Keratinocyte (primary cell): ENCODE measurements around the gene TBC1D5. TPM values are rescaled to one million over a fixed set of nuclear protein-coding genes. Genes with fewer than 3 reads are reported as not detected.

Experiments used
- DNase-seq: peaks from one replicate; pipeline ENCODE4 v3.0.0-alpha.2; 2011; ENCODE audit warnings: low read depth, missing footprints, low spot score
- FAIRE-seq: peaks from 2 replicates; lab custom pipeline; 2011; peaks lifted over from hg19 to GRCh38; lab: Jason Lieb, UNC
- H2AFZ ChIP-seq: 2 replicates; pipeline ENCODE4 v1.6.0; 2012; ENCODE audit warnings: low read length, control low read depth, inconsistent platforms; ENCODE audit not compliant: control insufficient read depth
- H3K27ac ChIP-seq: 2 replicates; pipeline ENCODE4 v1.5.1; 2011; ENCODE audit warnings: low read length; ENCODE audit not compliant: control insufficient read depth, insufficient read depth
- H3K27me3 ChIP-seq: 3 replicates; pipeline ENCODE4 v1.6.0; 2011; ENCODE audit warnings: low read length; ENCODE audit not compliant: control insufficient read depth, insufficient read depth; ENCODE audit errors: extremely low read depth
- H3K36me3 ChIP-seq, 2 experiments: 2 replicates in 1 of 2; 3 replicates in 1 of 2; pipeline ENCODE4 v1.5.1; 2011; ENCODE audit warnings: low read length in 2 of 2, mild to moderate bottlenecking in 1 of 2; ENCODE audit not compliant: control insufficient read depth in 2 of 2, insufficient read depth in 2 of 2; ENCODE audit errors: extremely low read depth in 1 of 2
- H3K4me1 ChIP-seq: 3 replicates; pipeline ENCODE4 v1.5.1; 2011; ENCODE audit warnings: low read length; ENCODE audit not compliant: control insufficient read depth, insufficient read depth; ENCODE audit errors: extremely low read depth
- H3K4me2 ChIP-seq: 3 replicates; pipeline ENCODE4 v1.6.0; 2011; ENCODE audit warnings: low read depth, low read length; ENCODE audit not compliant: control insufficient read depth, insufficient read depth; ENCODE audit errors: extremely low read depth
- H3K4me3 ChIP-seq, 3 experiments: fragments of 200-600 bp in 1 of 3; sonication (generic) in 1 of 3; 2 replicates in 2 of 3; 3 replicates in 1 of 3; pipeline ENCODE4 v1.5.1; 2011 to 2016; ENCODE audit warnings: low read length in 3 of 3, mild to moderate bottlenecking in 3 of 3, control low read depth in 2 of 3, inconsistent platforms in 1 of 3, low read depth in 1 of 3, mixed read lengths in 1 of 3, mixed run types in 1 of 3, moderate library complexity in 1 of 3; ENCODE audit not compliant: control insufficient read depth in 2 of 3, insufficient read depth in 2 of 3; ENCODE audit errors: extremely low read depth in 1 of 3
- H3K79me2 ChIP-seq: 2 replicates; pipeline ENCODE4 v1.6.0; 2012; ENCODE audit warnings: low read length; ENCODE audit not compliant: control insufficient read depth, insufficient read depth
- H3K9ac ChIP-seq: 3 replicates; pipeline ENCODE4 v1.6.0; 2011; ENCODE audit warnings: low read length; ENCODE audit not compliant: control insufficient read depth, insufficient read depth; ENCODE audit errors: extremely low read depth
- H3K9me1 ChIP-seq: 3 replicates; pipeline ENCODE4 v1.6.0; 2011; ENCODE audit warnings: low read length; ENCODE audit not compliant: control insufficient read depth, insufficient read depth; ENCODE audit errors: extremely low read depth
- H3K9me3 ChIP-seq: 2 replicates; pipeline ENCODE4 v1.5.1; 2012; ENCODE audit warnings: low read depth, low read length; ENCODE audit not compliant: control insufficient read depth
- H4K20me1 ChIP-seq: 3 replicates; pipeline ENCODE4 v1.6.0; 2011; ENCODE audit warnings: low read length; ENCODE audit not compliant: control insufficient read depth, insufficient read depth; ENCODE audit errors: extremely low read depth
- EZH2 ChIP-seq: IDR thresholded peaks from one replicate; pipeline ENCODE4 v1.6.1; 2012; ENCODE audit warnings: inconsistent platforms, mild to moderate bottlenecking, low read length, moderate library complexity
- dilution Hi-C: fragments of 300-500 bp; cut with MboI; formaldehyde crosslinking; loops from one replicate; pipeline ENCODE4 v1.7.0; 2020; ENCODE audit warnings: low sequenced_read_pairs; ENCODE audit not compliant: extremely low pct_ligation_motif_present
- polyA plus RNA-seq, 5 experiments: library from polyadenylated mRNA; depleted of rRNA in 3 of 5; stranded (reverse) in 3 of 5; stranded (forward) in 1 of 5; unstranded in 1 of 5; fragments of >200 nt; gene quantifications; 1 replicate in 1 of 5; 2 replicates in 3 of 5; 3 replicates in 1 of 5; pipeline versions ENCODE4 v1.2.1 to v1.2.3, GENCODE V29; 2011 to 2012; ENCODE audit warnings: missing spikeins in 2 of 5, low read depth in 1 of 5, low replicate concordance in 1 of 5
- TF ChIP-seq, protein P1 (sequence below), 3 experiments: IDR thresholded peaks in 1 of 3; conservative IDR thresholded peaks in 1 of 3; optimal IDR thresholded peaks in 1 of 3; 2 replicates in 2 of 3; 3 replicates in 1 of 3; pipeline versions ENCODE3 to v1.5.1; 2011; ENCODE audit warnings: low read length in 3 of 3, mild to moderate bottlenecking in 3 of 3, moderate library complexity in 2 of 3, control low read depth in 1 of 3, inconsistent platforms in 1 of 3; ENCODE audit not compliant: insufficient read depth in 2 of 3; ENCODE audit errors: extremely low read depth in 1 of 3

TBC1D5 gene
- polyA plus RNA-seq, 1 donor (not counting 4 experiments of a cell fraction or from before 2014, with no cell fraction given), result 25.8 TPM

DNA sequence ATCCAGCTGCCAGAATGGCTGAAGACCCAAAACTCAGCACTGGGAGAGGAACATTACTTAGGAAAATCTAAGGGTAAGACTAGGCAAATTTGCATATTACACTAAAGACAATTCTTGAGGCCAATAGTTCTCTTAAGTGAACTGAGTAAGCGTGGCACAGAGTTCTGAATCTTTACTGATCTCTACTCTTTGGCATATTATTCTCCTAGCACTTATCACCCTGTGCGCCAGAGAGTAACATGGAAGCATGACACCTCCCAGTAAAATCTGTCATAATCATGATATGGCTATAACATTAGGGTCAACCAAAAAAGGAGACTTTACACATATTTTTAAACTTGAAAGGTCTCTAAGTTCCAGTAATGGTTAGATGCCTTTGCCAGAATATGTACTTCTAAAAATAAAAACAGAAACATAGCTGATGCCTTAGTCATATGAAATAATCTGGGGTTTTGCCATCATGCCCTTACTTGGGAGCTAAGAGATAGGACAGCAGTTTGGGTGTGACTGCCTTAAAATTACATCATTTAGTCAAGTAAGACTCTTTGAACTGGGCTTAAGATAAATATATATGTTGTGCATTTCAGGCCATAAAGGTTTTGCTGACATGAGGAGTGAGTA is 567.1 kb downstream of the TBC1D5 start:
- no peaks in the 10 kb centered on the region for H3K27me3 ChIP-seq
- no peak for TF ChIP-seq EZH2
- TF ChIP-seq, protein P1, sequence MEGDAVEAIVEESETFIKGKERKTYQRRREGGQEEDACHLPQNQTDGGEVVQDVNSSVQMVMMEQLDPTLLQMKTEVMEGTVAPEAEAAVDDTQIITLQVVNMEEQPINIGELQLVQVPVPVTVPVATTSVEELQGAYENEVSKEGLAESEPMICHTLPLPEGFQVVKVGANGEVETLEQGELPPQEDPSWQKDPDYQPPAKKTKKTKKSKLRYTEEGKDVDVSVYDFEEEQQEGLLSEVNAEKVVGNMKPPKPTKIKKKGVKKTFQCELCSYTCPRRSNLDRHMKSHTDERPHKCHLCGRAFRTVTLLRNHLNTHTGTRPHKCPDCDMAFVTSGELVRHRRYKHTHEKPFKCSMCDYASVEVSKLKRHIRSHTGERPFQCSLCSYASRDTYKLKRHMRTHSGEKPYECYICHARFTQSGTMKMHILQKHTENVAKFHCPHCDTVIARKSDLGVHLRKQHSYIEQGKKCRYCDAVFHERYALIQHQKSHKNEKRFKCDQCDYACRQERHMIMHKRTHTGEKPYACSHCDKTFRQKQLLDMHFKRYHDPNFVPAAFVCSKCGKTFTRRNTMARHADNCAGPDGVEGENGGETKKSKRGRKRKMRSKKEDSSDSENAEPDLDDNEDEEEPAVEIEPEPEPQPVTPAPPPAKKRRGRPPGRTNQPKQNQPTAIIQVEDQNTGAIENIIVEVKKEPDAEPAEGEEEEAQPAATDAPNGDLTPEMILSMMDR (optimal IDR thresholded peaks at IDR 0.05 in 1 of 3, IDR thresholded peaks at IDR 0.05 in 1 of 3, conservative IDR thresholded peaks at IDR 0.05 in 1 of 3; ENCODE audit: extremely low read depth in 1 of 3, insufficient read depth in 2 of 3, low read length in 3 of 3), result no peak
- FAIRE-seq, result no peak
- peak overlapping the region; percentile 19 for H3K4me2 ChIP-seq
- H2AFZ ChIP-seq, result no peak overlapping the region
- no peak for DNase-seq
- peaks cover 10% of the 10 kb centered on the region for H3K4me1 ChIP-seq
- no peaks in the 10 kb centered on the region for H3K9me3 ChIP-seq
- dilution Hi-C loops, result no loop called here
- H3K27ac ChIP-seq, result no peak overlapping the region
- H3K9me1 ChIP-seq, result no peaks in the 10 kb centered on the region
- no peak overlapping the region for H3K9ac ChIP-seq
- H3K4me3 ChIP-seq, result no peak overlapping the region
- no peaks in the 10 kb centered on the region for H3K36me3 ChIP-seq
- H4K20me1 ChIP-seq, result no peaks in the 10 kb centered on the region
- H3K79me2 ChIP-seq, result no peaks in the 10 kb centered on the region

DNA sequence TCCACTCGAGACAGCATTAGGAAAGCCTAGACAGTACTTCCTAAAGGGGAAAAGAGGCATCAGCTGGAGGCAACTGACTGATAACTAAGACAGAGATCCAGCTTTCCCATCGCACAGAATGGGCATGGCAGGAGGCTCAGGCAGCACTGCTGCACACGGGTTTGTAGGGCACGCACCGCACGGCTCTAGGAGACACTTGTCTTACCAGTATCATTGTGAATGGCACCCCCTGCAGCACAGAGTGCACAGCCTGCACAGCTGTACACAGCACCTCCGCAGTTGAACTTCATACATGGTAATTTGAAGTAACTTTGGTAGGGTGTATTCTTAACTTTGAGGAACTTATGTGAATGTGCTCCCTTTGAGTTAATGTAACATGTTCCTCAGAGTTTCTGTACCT is 576.1 kb downstream of the TBC1D5 start:
- Histone ChIP-seq H3K9ac (no peak overlapping the region), H3K4me1 (no peaks in the 10 kb centered on the region), H3K9me3 (no peaks in the 10 kb centered on the region), H4K20me1 (no peaks in the 10 kb centered on the region), H3K9me1 (no peaks in the 10 kb centered on the region), H3K4me2 (no peak overlapping the region), H3K27me3 (no peaks in the 10 kb centered on the region), H2AFZ (no peak overlapping the region), H3K4me3 (no peak overlapping the region), H3K79me2 (no peaks in the 10 kb centered on the region), H3K36me3 (peaks cover 4 to 14% of the 10 kb centered on the region in 2 experiments), H3K27ac (no peak overlapping the region)
- no peak for DNase-seq
- FAIRE-seq, result no peak
- TF ChIP-seq EZH2, result no peak
- TF ChIP-seq, protein P1 (optimal IDR thresholded peaks at IDR 0.05 in 1 of 3, IDR thresholded peaks at IDR 0.05 in 1 of 3, conservative IDR thresholded peaks at IDR 0.05 in 1 of 3; ENCODE audit: extremely low read depth in 1 of 3, insufficient read depth in 2 of 3, low read length in 3 of 3), result no peak
- dilution Hi-C loops, result no loop called here
